ENCODE measurements around the gene CCDC81.

Gene CCDC81

GRCh38 chr11:86459002-86459385 is 84.3 kb downstream of the CCDC81 start:
- H3K27ac ChIP-seq, result no peak overlapping the region
- H3K4me3 ChIP-seq, result no peak overlapping the region
- H3K27me3 ChIP-seq, result no peaks in the 10 kb centered on the region
- no peaks in the 10 kb centered on the region for H3K9me3 ChIP-seq
- peaks cover 26% of the 10 kb centered on the region for H3K4me1 ChIP-seq
- no peaks in the 10 kb centered on the region for H3K36me3 ChIP-seq
- no peak for TF ChIP-seq Cebpa-rat (IDR thresholded peaks at IDR 0.05)
- no peaks in the 10 kb centered on the region for H4K20me1 ChIP-seq
- H3K9ac ChIP-seq, result no peak overlapping the region
- H3K4me2 ChIP-seq, result no peak overlapping the region

GRCh38 chr11:86459682-86460460 is 85.2 kb downstream of the CCDC81 start:
- Histone ChIP-seq H3K9me3 (no peaks in the 10 kb centered on the region), H3K36me3 (no peaks in the 10 kb centered on the region), H3K27me3 (no peaks in the 10 kb centered on the region), H4K20me1 (no peaks in the 10 kb centered on the region), H3K4me2 (0 out of 2 replicates have a peak overlapping the region, but pooled peaks have one; percentile 20), H3K4me3 (no peak overlapping the region), H3K4me1 (peaks cover 26% of the 10 kb centered on the region), H3K27ac (no peak overlapping the region), H3K9ac (no peak overlapping the region)
- TF ChIP-seq Cebpa-rat (IDR thresholded peaks at IDR 0.05), result no peak

- H4K20me1 ChIP-seq, result no peaks in the 10 kb centered on the region
- H3K9me3 ChIP-seq, result no peaks in the 10 kb centered on the region
- peaks cover 26% of the 10 kb centered on the region for H3K4me1 ChIP-seq
- peak overlapping the region; percentile 57 for H3K4me2 ChIP-seq
- H3K27ac ChIP-seq, result no peak overlapping the region
- TF ChIP-seq Cebpa-rat (IDR thresholded peaks at IDR 0.05), result no peak
- H3K27me3 ChIP-seq, result no peaks in the 10 kb centered on the region
- no peak overlapping the region for H3K4me3 ChIP-seq
- no peak overlapping the region; the same call in 1 of the 2 replicates for H3K9ac ChIP-seq
- H3K36me3 ChIP-seq, result no peaks in the 10 kb centered on the region
These were observed 86.0 kb downstream of the CCDC81 start for GRCh38 chr11:86460461-86461385.

GRCh38 chr11:86461892-86462291 is 87.2 kb downstream of the CCDC81 start:
- no peaks in the 10 kb centered on the region for H3K27me3 ChIP-seq
- no peak for TF ChIP-seq Cebpa-rat (IDR thresholded peaks at IDR 0.05)
- H3K4me3 ChIP-seq, result no peak overlapping the region
- no peak overlapping the region for H3K9ac ChIP-seq
- no peaks in the 10 kb centered on the region for H3K9me3 ChIP-seq
- no peaks in the 10 kb centered on the region for H4K20me1 ChIP-seq
- peaks cover 26% of the 10 kb centered on the region for H3K4me1 ChIP-seq
- no peak overlapping the region for H3K4me2 ChIP-seq
- H3K27ac ChIP-seq, result no peak overlapping the region
- no peaks in the 10 kb centered on the region for H3K36me3 ChIP-seq

- no peak for TF ChIP-seq Cebpa-rat (IDR thresholded peaks at IDR 0.05)
- H3K4me2 ChIP-seq, result no peak overlapping the region
- H3K9ac ChIP-seq, result 0 out of 2 replicates have a peak overlapping the region, but pooled peaks have one; percentile 22
- no peaks in the 10 kb centered on the region for H3K9me3 ChIP-seq
- no peaks in the 10 kb centered on the region for H4K20me1 ChIP-seq
- H3K4me3 ChIP-seq, result no peak overlapping the region
- H3K36me3 ChIP-seq, result no peaks in the 10 kb centered on the region
- H3K27ac ChIP-seq, result no peak overlapping the region
- peaks cover 26% of the 10 kb centered on the region for H3K4me1 ChIP-seq
- H3K27me3 ChIP-seq, result no peaks in the 10 kb centered on the region
These were observed 88.4 kb downstream of the CCDC81 start for GRCh38 chr11:86463120-86463519.

- TF ChIP-seq Cebpa-rat (IDR thresholded peaks at IDR 0.05), result no peak
- H3K27ac ChIP-seq, result no peak overlapping the region
- H4K20me1 ChIP-seq, result no peaks in the 10 kb centered on the region
- H3K36me3 ChIP-seq, result no peaks in the 10 kb centered on the region
- peaks cover 26% of the 10 kb centered on the region for H3K4me1 ChIP-seq
- no peaks in the 10 kb centered on the region for H3K27me3 ChIP-seq
- H3K4me3 ChIP-seq, result no peak overlapping the region
- no peak overlapping the region for H3K4me2 ChIP-seq
- H3K9me3 ChIP-seq, result no peaks in the 10 kb centered on the region
- no peak overlapping the region for H3K9ac ChIP-seq
These were observed 89.3 kb downstream of the CCDC81 start for GRCh38 chr11:86463955-86464354.

GRCh38 chr11:86464509-86465221 is 90.0 kb downstream of the CCDC81 start:
- no peaks in the 10 kb centered on the region for H3K36me3 ChIP-seq
- peaks cover 26% of the 10 kb centered on the region for H3K4me1 ChIP-seq
- no peak overlapping the region for H3K4me3 ChIP-seq
- H3K4me2 ChIP-seq, result no peak overlapping the region
- H3K27ac ChIP-seq, result no peak overlapping the region
- H4K20me1 ChIP-seq, result no peaks in the 10 kb centered on the region
- no peaks in the 10 kb centered on the region for H3K9me3 ChIP-seq
- TF ChIP-seq Cebpa-rat (IDR thresholded peaks at IDR 0.05), result no peak
- H3K27me3 ChIP-seq, result no peaks in the 10 kb centered on the region
- H3K9ac ChIP-seq, result no peak overlapping the region

GRCh38 chr11:86468169-86468568 is 93.5 kb downstream of the CCDC81 start:
- peaks cover 11% of the 10 kb centered on the region for H3K4me1 ChIP-seq
- H3K27ac ChIP-seq, result no peak overlapping the region
- no peak for TF ChIP-seq Cebpa-rat (IDR thresholded peaks at IDR 0.05)
- no peaks in the 10 kb centered on the region for H4K20me1 ChIP-seq
- no peak overlapping the region for H3K9ac ChIP-seq
- H3K4me3 ChIP-seq, result no peak overlapping the region
- H3K27me3 ChIP-seq, result no peaks in the 10 kb centered on the region
- H3K9me3 ChIP-seq, result no peaks in the 10 kb centered on the region
- H3K4me2 ChIP-seq, result no peak overlapping the region
- no peaks in the 10 kb centered on the region for H3K36me3 ChIP-seq

- Histone ChIP-seq H3K27me3 (no peaks in the 10 kb centered on the region), H3K4me2 (no peak overlapping the region), H3K4me3 (no peak overlapping the region), H3K9me3 (no peaks in the 10 kb centered on the region), H3K27ac (no peak overlapping the region), H3K4me1 (peaks cover 9% of the 10 kb centered on the region; the same call in 1 of the 2 replicates), H3K36me3 (no peaks in the 10 kb centered on the region), H3K9ac (no peak overlapping the region), H4K20me1 (no peaks in the 10 kb centered on the region)
- no peak for TF ChIP-seq Cebpa-rat (IDR thresholded peaks at IDR 0.05)
These were observed 95.1 kb downstream of the CCDC81 start for GRCh38 chr11:86469491-86470388.
